Stomach (tissue), 9 donors: ENCODE measurements around the gene PLGRKT. TPM values are rescaled to one million over a fixed set of nuclear protein-coding genes. Genes with fewer than 3 reads are reported as not detected.
"Not testable (repeated sequence)": the region's sequence is repeated elsewhere in the genome, so short reads cannot be mapped to it uniquely, and the experiment has no call there.

Experiments used
- DNase-seq, 2 donors: peaks; one replicate each; pipeline versions ENCODE4 v3.0.0 to v3.0.0-alpha.2; 2013 to 2019
- H3K27ac ChIP-seq, 5 donors: fragments of 200-600 bp in 4 of 5; sonication (generic) in 4 of 5; one replicate each; pipeline ENCODE4 v1.5.1; 2013 to 2019; ENCODE audit warnings: mild to moderate bottlenecking in 1 of 5, moderate library complexity in 1 of 5
- H3K27me3 ChIP-seq, 3 donors: fragments of 200-600 bp; sonication (generic); one replicate each; pipeline ENCODE4 v1.5.1; 2017 to 2019; ENCODE audit warnings: mixed run types in 1 of 3
- H3K36me3 ChIP-seq, 4 donors: fragments of 200-600 bp; sonication (generic); 1 replicate in 3 of 4; 2 replicates in 1 of 4; pipeline ENCODE4 v1.5.1; 2016 to 2019
- H3K4me1 ChIP-seq, 4 donors: fragments of 200-600 bp; sonication (generic); one replicate each; pipeline ENCODE4 v1.5.1; 2016 to 2019
- H3K4me3 ChIP-seq, 4 donors: fragments of 200-600 bp; sonication (generic) in 3 of 4; one replicate each; pipeline ENCODE4 v1.5.1; 2016 to 2019; ENCODE audit warnings: mild to moderate bottlenecking in 1 of 4
- H3K9me3 ChIP-seq, 4 donors: fragments of 200-600 bp; sonication (generic); one replicate each; pipeline ENCODE4 v1.5.1; 2016 to 2019
- CTCF ChIP-seq, 7 experiments: fragments of 450-650 bp in 4 of 7; fragments of 200-600 bp in 3 of 7; sonication (generic) in 3 of 7; IDR thresholded peaks; one replicate each; pipeline ENCODE4 v1.5.1; 2016 to 2019; ENCODE audit warnings: antibody characterized with exemption in 7 of 7, control low read depth in 2 of 7, mild to moderate bottlenecking in 1 of 7
- EP300 ChIP-seq: sonication (generic); formaldehyde crosslinking; IDR thresholded peaks from one replicate; pipeline ENCODE4 v1.6.1; 2017; ENCODE audit warnings: antibody characterized with exemption
- POLR2A ChIP-seq, 4 donors: fragments of 450-650 bp; IDR thresholded peaks; one replicate each; pipeline ENCODE4 v1.6.1; 2016; ENCODE audit warnings: antibody characterized with exemption in 4 of 4, control low read depth in 2 of 4, mild to moderate bottlenecking in 1 of 4, moderate library complexity in 1 of 4
- POLR2AphosphoS5 ChIP-seq, 3 donors: sonication (generic); formaldehyde crosslinking; IDR thresholded peaks; one replicate each; pipeline ENCODE4 v1.6.1; 2016; ENCODE audit warnings: antibody characterized with exemption in 3 of 3
- WGBS, 5 donors: extraction: QIAGEN DNeasy Blood & Tissue Kit in 3 of 5; methylation state at CpG; one replicate each; pipeline versions ENCODE4 v1.1.5 to v1.1.7; 2013 to 2018; 5-methylcytosine and 5-hydroxymethylcytosine counted together
- intact Hi-C: fragments of 100-400 bp; cut with DNase I; formaldehyde crosslinking; loops from one replicate; pipeline ENCODE4 v1.15.1; 2023; ENCODE audit warnings: low total_unique reads
- polyA plus RNA-seq, 3 donors: library from polyadenylated mRNA; stranded (reverse); fragments of 200-250 nt; gene quantifications; one replicate each; pipeline ENCODE4 v1.2.3, GENCODE V29; 2013
- total RNA-seq, 5 donors: library from RNA; depleted of rRNA; stranded (reverse); fragments of >200 nt; gene quantifications; one replicate each; pipeline versions ENCODE4 v1.1.0 to v1.2.3, GENCODE V29; 2014 to 2016
- donor health status: healthy with polysubstance abuse.
- donor health status: Bipolar disorder and iron deficiency.
- donor health status: healthy.

The PLGRKT gene
- total and polyA plus RNA-seq, 8 donors = 1.2 to 69.6 (median 15.7) TPM; not detected in 1

DNA sequence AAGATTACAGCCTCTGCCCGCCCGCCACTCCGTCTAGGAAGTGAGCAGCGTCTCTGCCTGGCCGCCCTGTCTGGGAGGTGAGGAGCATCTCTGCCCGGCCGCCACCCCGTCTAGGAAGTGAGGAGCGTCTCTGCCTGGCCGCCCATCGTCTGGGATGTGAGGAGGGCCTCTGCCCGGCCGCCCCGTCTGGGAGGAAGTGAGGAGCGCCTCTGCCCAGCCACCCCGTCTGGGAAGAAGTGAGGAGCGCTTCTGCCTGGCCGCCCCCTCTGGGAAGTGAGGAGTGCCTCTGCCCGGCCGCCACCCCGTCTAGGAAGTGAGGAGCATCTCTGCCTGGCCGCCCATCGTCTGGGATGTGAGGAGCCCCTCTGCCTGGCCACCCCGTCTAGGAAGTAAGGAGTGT lies 4.8 kb downstream of the PLGRKT start:
- intact Hi-C loops, DNase-seq: not testable (repeated sequence)

GRCh38 chr9:5430912-5431311 lies 6.8 kb downstream of the PLGRKT start:
- Histone ChIP-seq H3K4me3 (no peak overlapping the region), H3K9me3 (peaks cover 0 to 8% (median 0%) of the 10 kb centered on the region in 4 donors), H3K36me3 (peaks cover 0 to 63% (median 44%) of the 10 kb centered on the region in 4 donors), H3K27me3 (no peaks in the 10 kb centered on the region), H3K4me1 (peaks cover 0 to 6% (median 2%) of the 10 kb centered on the region in 4 donors), H3K27ac (no peak overlapping the region)
- TF ChIP-seq POLR2A (IDR thresholded peaks at IDR 0.05) = no peak
- no peak for TF ChIP-seq POLR2AphosphoS5 (IDR thresholded peaks at IDR 0.05)
- no peak for TF ChIP-seq EP300
- no peak for TF ChIP-seq CTCF (IDR thresholded peaks at IDR 0.05)
- no peak for DNase-seq
- 52 to 64% (median 57%) methylated on average over 2 to 3 of the region's 3 CpGs for WGBS, 5 donors
- intact Hi-C loops = no loop called here

More for the DNA sequence above, 4.8 kb downstream of the PLGRKT start:
- not testable (repeated sequence) for H3K27ac ChIP-seq, H3K4me3 ChIP-seq, H3K27me3 ChIP-seq, H3K9me3 ChIP-seq
- H3K4me1 ChIP-seq = peaks cover 11 to 19% (median 14%) of the 10 kb centered on the region in 4 donors
- H3K36me3 ChIP-seq = peaks cover 0 to 64% (median 42%) of the 10 kb centered on the region in 4 donors
- 98 to 99% (median 98%) methylated on average over 21 to 24 of the region's 24 CpGs for WGBS, 5 donors

- no peak overlapping the region for H3K27ac ChIP-seq
- DNase-seq = no peak
- 90 to 95% (median 94%) methylated on average over 10 of the region's 10 CpGs for WGBS, 5 donors
- no peaks in the 10 kb centered on the region for H3K4me1 ChIP-seq
- no peak for TF ChIP-seq EP300
- no peak for TF ChIP-seq POLR2A (IDR thresholded peaks at IDR 0.05)
- TF ChIP-seq CTCF (IDR thresholded peaks at IDR 0.05) = no peak
- TF ChIP-seq POLR2AphosphoS5 (IDR thresholded peaks at IDR 0.05) = no peak
- no peak overlapping the region for H3K4me3 ChIP-seq
- intact Hi-C loops = no loop called here
- peaks cover 0 to 55% (median 40%) of the 10 kb centered on the region in 4 donors for H3K36me3 ChIP-seq
- H3K9me3 ChIP-seq = peaks cover 0 to 8% (median 0%) of the 10 kb centered on the region in 4 donors
- H3K27me3 ChIP-seq = no peaks in the 10 kb centered on the region
These were observed 7.7 kb downstream of the PLGRKT start for GRCh38 chr9:5429873-5430564.

- 89 to 94% (median 93%) methylated on average over 2 of the region's 2 CpGs for WGBS, 5 donors
- Histone ChIP-seq H3K36me3 (peaks cover 0 to 48% (median 34%) of the 10 kb centered on the region in 4 donors), H3K9me3 (peaks cover 0 to 2% (median 0%) of the 10 kb centered on the region in 4 donors), H3K4me1 (no peaks in the 10 kb centered on the region), H3K27ac (no peak overlapping the region), H3K4me3 (no peak overlapping the region), H3K27me3 (no peaks in the 10 kb centered on the region)
- TF ChIP-seq POLR2AphosphoS5 (IDR thresholded peaks at IDR 0.05) (no peak), EP300 (no peak), POLR2A (IDR thresholded peaks at IDR 0.05) (no peak), CTCF (IDR thresholded peaks at IDR 0.05) (no peak)
- no peak for DNase-seq
- intact Hi-C loops = no loop called here
These were observed 8.8 kb downstream of the PLGRKT start for GRCh38 chr9:5428794-5429528.
